Frontal cortex (tissue), 4 donors: ENCODE data around the gene SMIM13. TPM values are rescaled to one million over a fixed set of nuclear protein-coding genes. Genes with fewer than 3 reads are reported as not detected.

Experiments used
- DNase-seq, 2 donors: peaks; one replicate each; pipeline ENCODE4 v3.0.0; 2012; ENCODE audit warnings: low spot score in 2 of 2
- FAIRE-seq: peaks from 2 replicates; lab custom pipeline; 2012; peaks lifted over from hg19 to GRCh38; lab: Jason Lieb, UNC
- total RNA-seq: library from RNA; depleted of rRNA; stranded (reverse); fragments of >200 nt; gene quantifications from one replicate; pipeline ENCODE4 v1.2.3, GENCODE V29; 2014
- donor health status: control.
- donor health status: control.
- donor health status: control.

The SMIM13 gene
- 133 TPM for total RNA-seq

GRCh38 chr6:11093626-11094410 is at the start of gene SMIM13:
Gene SMIM13 (plus strand): TSS chr6:11093834. CDS start chr6:11094314, 480 bp downstream.
- FAIRE-seq (no peak), DNase-seq (peak; percentile 97 to 98)

- FAIRE-seq (no peak), DNase-seq (peak; percentile 72 to 77)
These were observed 49.5 kb upstream of the SMIM13 start, which contains the start of gene ELOVL2 for GRCh38 chr6:11043961-11044711. Gene ELOVL2 (minus strand): TSS chr6:11044305. CDS start chr6:11044230, 75 bp downstream.

GRCh38 chr6:11044712-11045167 is 48.9 kb upstream of the SMIM13 start:
- FAIRE-seq, result no peak
- no peak for DNase-seq

GRCh38 chr6:11050731-11051130 is 42.9 kb upstream of the SMIM13 start:
- no peak for FAIRE-seq
- no peak for DNase-seq

GRCh38 chr6:11053307-11053706 is 40.3 kb upstream of the SMIM13 start:
- no peak for DNase-seq
- no peak for FAIRE-seq

- no peak for DNase-seq
- no peak for FAIRE-seq
These were observed 38.9 kb upstream of the SMIM13 start for GRCh38 chr6:11054722-11055121.

GRCh38 chr6:11055127-11055627 is 38.5 kb upstream of the SMIM13 start:
- DNase-seq, result no peak
- no peak for FAIRE-seq

GRCh38 chr6:11056871-11057270 is 36.8 kb upstream of the SMIM13 start:
- DNase-seq, result no peak
- no peak for FAIRE-seq

GRCh38 chr6:11058406-11058805 is 35.2 kb upstream of the SMIM13 start:
- DNase-seq (no peak), FAIRE-seq (no peak)

- no peak for DNase-seq
- FAIRE-seq, result no peak
These were observed 31.6 kb upstream of the SMIM13 start for GRCh38 chr6:11062083-11062482.

GRCh38 chr6:11062715-11063114 is 30.9 kb upstream of the SMIM13 start:
- no peak for DNase-seq
- FAIRE-seq, result no peak

GRCh38 chr6:11064836-11065235 is 28.8 kb upstream of the SMIM13 start:
- FAIRE-seq (no peak), DNase-seq (peak in 1 of 2 donors; percentile 20)

- FAIRE-seq (no peak), DNase-seq (no peak)
These were observed 28.0 kb upstream of the SMIM13 start for GRCh38 chr6:11065436-11066202.

GRCh38 chr6:11066505-11067347 is 26.9 kb upstream of the SMIM13 start:
- FAIRE-seq, result no peak
- DNase-seq, result no peak

- FAIRE-seq, result no peak
- DNase-seq, result no peak
These were observed 26.3 kb upstream of the SMIM13 start for GRCh38 chr6:11067348-11067747.

GRCh38 chr6:11069760-11070159 is 23.9 kb upstream of the SMIM13 start:
- DNase-seq (no peak), FAIRE-seq (no peak)

GRCh38 chr6:11072101-11072500 is 21.5 kb upstream of the SMIM13 start:
- FAIRE-seq (no peak), DNase-seq (no peak)

GRCh38 chr6:11076540-11076939 is 17.1 kb upstream of the SMIM13 start:
- FAIRE-seq, result no peak
- DNase-seq, result no peak

- no peak for FAIRE-seq
These were observed 15.4 kb upstream of the SMIM13 start for GRCh38 chr6:11078266-11078665.

More at GRCh38 chr6:11078266-11078665, 15.4 kb upstream of the SMIM13 start:
- DNase-seq, result no peak
